GM21737 (cell line): ENCODE measurements around the gene HOXD10.

Experiments
- ATAC-seq: cut with Tn5 transposase; IDR thresholded peaks from one replicate; pipeline ENCODE4 v1.9.1; 2021; ENCODE audit warnings: mild to moderate bottlenecking, moderate library complexity; ENCODE audit not compliant: unreplicated experiment

The HOXD10 gene

DNA sequence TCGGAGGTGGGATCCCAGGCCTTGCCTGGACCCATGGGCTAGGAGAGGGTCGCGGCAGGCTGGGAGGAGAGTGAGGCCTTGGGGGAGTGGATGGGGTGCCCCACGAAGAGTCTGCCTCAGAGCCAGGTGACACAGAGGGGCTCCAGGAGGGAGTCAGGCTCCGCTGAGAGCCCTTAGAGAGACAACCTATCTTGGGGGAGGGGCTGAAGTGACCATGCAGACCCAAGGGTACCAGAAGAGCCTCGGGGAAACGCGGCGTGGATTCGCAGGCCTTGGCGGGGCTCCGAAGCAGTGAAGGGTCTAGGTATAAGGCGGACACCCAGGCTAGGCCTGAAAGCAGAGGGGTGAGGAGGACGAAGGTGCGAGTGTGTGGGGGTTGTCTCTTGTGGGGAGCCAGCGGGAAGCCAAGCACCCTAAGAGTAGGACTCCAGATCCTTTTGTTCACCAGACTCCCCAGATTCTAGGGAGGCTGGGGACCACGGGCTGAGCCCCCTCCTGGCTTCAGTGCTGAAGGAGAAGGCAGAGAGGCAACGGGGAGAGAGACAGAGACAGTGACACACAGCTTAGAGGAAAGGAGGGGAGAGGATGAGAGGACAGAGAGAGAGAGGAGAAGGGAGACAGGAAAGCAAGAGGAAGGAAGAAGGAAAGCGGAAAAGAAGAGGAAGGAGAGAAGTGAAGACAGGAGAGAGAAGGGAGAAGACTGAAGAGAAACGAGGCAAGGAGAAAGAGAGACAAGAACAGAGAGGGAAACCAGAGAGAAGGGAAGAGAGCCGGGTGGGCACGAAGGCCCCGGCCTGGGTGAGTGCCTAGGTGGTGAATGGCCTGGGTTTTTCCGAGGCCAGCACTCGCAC, 10.6 kb upstream of the HOXD10 start:
- ATAC-seq: no peak

DNA sequence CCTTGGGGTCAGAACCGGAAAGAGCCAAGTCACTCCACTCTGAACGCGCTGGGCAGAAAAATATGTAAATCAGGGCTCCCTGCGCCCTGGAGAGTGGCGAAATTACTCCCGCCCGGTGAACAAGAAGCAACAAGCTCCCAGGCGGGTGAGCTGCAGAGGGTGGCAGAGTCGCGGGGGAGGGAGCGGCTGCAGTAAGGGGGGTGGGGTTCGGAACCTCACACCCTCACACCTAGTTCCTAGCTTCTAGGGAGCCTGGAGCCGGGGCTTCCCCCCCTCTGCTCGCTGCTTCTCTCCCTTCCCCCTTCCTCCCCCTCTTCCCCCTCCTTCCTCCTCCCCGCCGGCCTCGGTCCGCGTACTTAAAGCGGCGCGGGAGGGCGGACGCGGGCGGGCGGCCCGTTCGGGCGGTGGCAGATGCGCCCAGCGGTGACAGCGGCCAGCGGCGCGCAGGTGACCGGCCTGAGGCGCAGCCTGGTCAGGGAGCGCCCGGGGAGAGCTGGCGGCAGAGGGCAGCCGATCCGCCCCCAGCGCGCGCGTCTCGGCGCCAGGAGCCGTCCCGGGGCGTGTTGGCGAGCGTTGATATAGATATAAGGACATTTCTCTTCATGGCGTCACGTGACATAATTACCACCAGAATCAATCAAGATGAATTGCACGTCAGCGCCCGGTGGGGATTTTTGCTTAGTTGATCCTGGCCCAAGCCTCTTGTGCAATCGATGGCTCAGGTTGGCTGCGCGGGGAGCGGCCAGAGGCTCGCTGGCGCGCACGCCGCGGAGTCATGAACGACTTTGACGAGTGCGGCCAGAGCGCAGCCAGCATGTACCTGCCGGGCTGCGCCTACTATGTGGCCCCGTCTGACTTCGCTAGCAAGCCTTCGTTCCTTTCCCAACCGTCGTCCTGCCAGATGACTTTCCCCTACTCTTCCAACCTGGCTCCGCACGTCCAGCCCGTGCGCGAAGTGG, 9.7 kb upstream of the HOXD10 start, which contains the start of gene HOXD11:
Gene HOXD11 (plus strand): TSS at position 700 of the 959 bp plus-strand sequence. CDS start 76 bp downstream, at position 776.
- no peak for ATAC-seq

DNA sequence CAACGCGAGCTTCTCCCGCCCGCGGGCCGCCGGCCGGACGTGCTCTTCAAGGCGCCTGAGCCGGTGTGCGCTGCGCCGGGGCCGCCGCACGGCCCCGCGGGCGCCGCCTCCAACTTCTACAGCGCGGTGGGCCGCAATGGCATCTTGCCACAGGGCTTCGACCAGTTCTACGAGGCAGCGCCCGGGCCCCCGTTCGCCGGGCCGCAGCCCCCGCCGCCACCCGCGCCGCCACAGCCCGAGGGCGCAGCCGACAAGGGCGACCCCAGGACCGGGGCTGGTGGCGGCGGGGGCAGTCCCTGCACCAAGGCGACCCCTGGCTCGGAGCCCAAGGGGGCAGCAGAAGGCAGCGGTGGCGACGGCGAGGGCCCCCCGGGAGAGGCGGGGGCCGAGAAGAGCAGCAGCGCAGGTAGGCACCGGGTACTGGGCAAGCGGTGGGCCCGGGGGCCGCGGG, 8.8 kb upstream of the HOXD10 start:
- no peak for ATAC-seq

DNA sequence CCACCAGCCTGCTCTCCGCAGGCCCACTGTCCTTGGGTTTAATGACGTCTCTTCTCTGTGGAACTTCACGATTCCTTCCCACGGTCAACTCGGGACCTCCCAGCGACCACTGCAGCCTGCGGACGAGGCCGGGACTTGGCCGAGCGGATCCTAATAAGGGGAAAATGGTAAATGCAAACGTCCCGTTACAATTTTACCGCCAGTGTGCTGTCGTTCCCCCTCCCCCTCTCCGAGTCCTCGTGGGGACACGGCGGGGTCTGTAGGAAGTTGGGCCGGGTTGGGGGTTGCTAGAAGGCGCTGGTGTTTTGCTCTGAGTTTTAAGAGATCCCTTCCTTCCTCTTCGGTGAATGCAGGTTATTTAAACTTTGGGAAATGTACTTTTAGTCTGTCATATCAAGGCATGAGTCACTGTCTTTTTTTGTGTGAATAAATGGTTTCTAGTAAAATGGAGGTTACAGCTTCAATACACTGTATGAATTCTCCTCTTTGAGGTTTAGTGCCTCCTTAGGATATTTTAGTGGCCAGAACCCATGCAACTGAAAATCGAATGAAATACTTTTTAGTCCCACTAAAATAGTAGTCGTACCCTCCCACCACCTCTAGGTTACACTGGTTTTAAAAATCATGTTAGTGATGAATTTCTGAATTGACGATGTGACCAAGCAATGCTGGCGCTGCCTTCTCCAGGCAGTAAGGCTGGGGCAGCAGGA, 7.2 kb upstream of the HOXD10 start:
- ATAC-seq: no peak

DNA sequence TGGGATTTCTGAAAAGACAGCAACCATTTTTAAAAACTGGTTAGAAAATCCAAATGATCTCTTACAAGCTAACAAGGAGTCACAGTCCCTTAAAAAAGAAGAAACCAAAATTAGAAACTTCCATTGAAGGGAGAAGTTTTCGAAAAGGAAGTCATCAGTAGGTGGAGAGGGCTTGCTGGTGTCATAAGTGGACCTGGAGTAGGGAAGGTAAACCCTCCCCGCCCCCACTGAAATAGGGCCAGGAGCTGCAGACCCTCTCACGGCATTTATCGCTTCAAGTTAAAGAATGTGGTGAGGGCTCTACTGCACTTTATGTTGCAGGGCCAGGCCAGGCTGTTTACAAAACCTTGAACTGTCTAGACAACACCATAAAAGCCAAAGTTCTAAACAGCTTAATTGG, 6.6 kb upstream of the HOXD10 start:
- no peak for ATAC-seq

DNA sequence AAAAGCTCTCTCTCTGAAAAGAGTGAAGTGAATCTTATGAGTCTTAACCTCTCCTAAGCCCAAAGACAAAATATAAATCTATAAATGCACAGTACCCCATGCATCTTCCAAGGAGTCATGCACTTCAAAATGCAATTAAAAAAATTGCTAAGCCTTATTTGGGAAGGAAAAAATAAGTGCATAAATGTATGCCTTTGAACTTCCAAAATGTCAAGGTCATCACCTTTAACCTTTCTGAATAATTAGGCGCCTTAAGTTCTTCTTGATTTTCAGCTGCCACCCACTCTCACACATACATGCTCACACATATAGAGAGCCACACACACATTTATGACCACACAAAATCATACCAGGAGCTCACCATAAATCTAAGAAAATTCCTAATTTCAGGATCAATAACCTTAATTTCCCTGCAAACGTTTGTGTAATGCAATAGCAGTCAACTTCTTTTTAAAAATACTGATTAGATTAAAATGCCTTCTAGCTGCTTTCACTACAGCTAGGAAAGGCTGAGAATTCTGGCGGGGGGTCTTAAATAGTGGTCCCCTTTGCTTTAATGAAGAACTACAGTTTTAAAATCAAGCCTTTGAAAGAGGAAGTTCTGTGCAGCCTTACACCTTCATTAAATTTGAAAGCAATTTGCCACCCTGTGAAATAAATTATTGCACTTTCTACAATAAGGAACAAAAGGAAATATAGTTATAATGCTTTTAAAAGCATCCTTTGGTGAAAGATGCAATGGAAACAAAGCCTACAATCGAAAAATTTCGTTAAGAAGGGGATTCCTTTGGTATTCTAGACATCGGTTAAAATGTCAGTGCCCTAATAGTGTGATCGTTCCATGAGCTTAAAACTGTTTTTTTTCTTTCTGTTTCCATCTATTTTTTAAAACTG, 5.9 kb upstream of the HOXD10 start:
- no peak for ATAC-seq

DNA sequence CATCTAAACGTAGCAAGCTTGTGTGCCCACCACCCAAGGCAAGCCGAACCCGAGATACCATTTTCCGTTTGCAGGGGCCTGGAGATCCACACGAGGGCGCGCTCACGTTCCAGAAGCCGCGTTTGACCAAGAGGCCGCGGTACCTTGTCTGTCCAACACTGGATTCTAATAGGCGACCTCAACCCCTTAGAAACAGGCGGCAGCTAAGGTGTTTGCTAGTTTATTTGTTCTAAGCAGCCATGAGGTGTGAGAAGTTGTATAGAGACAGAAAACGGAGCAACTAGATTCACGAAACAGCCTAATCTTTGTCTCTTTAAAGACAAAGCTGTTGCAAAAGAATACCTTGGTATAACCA, 5.3 kb upstream of the HOXD10 start:
- ATAC-seq: no peak

DNA sequence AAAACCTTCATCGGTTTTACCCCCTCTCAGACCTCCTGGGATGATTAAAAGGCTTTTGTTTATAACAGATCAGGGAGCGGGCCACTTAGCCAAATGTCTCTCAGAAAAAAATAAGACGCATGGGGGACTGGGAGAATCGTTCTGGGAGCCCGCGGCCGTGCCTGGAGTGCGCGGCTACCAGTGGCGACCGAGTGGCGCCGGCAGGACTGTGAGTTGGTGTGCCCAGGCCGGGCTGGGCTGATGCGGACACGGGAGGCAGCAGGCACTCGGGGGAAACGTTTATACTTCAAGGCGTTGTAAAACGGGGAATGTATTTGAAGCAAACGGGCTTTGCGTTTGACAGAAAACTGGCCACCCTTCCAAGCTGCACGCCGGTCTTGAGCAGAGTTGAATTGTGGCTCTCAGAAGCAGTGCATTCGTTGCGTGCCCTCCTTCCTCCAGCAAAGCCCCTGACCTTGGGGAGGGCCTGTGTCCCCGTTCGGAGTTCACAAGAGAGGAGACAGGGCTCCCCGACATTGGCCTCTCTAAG, 4.7 kb upstream of the HOXD10 start:
- no peak for ATAC-seq

DNA sequence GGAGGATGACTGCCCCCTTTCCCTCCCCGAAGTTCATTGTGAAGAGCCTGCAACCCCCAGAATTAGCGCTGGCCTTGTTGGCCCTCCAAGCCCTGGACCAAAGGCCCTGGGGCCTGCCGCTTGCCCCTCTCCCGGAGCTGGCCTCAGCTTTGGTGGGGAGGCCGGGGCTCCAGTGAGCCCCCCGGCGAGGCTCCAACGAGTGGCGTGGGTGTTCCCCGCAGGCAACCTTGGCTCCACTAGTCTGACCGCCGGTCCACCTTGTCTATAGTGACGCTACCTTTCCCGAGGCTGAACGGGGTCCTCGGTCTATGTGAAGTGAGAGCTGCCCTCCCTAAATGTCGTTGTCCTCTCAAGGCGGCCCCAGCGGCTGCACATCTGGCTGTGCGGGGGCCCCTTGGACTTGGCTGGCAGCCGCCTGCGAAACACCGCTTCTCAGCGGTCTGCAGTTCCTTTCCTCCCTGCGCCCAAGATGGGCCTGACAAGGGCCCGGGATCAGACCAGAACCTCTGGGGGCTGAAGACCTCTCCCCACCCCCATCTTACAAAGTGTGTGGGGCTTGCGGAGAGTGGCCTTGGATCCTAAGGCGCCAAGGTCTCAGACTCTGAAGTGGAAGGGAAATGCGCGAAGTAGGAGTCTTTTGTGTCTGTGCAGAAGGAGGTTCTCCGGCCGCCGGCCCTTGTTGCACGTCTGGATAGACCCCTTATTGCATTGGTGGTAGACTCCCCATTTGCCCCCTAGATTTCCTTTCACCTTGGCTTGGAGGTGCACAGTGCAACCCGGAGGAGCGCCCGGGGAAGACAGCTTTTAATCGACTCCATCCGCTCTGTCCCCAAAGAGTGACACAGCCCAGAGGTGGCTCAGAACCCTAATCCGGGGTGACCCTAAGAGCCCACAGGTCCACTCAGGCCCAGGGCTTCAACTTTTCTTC, 3.9 kb upstream of the HOXD10 start:
- ATAC-seq: no peak

DNA sequence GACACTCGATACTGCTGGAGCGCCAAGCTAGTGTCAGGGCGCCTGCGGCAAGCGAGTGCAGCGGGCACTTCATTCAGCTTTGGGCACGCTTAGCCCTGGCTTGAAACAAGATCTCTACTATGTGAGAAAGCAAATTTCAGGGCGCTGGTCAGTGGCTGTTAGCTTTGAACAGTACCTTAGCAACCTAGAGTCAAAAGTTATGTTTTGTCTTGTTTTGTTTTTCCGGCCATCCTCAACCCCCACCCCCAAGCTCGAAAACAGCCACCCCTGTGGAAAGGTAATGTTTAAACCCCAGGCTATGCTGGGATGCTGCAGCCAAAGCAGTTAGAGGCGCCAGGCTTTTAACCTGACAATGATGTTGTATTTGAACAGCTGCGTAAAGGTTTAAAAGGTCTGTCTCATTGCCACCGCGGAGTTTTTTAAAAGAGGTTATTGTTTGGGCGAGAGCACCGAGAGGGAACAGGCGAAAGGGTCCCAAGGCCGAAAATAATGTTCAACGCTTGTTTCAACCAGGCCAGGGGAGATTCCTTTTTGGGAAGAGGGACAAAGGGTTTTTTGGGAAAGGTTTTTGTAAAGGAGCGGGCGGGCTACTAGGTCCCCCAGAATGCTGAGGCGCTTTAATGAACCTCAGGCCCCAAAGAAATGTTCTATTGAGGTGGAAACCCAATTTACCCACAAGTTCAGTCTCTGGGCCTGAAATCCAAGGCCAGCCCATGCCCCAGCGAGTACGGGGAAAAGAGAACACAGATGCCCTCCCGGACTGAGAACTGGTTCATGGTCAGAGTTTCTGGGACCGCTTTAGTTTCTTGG, 2.3 kb upstream of the HOXD10 start:
- no peak for ATAC-seq

DNA sequence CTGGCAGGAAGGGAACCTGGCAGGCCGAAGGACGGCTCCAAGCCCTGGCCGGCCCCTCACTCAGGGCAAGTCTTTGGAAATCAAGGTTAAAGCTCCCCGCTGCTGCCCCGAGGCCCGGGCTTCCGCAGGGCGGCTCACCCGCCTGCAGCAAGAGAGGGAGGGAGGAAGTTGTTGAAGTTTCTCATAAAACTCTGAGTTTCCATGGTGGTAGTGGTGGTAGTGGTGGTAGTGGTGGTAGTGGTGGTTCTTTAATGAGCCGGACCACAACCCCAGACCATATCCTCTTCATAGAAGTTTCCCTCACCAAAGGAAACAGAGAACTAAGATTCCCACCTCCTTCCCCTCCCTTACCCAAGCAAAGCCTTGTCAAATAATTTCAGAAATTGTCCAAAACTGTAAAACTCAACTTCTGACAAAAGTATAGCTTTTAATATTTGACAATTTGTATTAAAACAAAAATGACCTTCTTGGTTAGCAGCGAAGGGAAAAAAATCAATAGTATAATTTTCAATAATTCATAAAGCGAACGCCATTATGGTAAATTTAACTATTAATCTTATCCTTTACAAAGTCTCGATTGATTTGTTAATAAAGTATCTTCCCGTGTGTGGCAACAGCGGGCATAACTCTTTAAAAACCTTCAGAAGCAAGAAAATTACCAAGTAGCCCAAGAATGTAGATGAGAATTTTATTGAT, 1.5 kb upstream of the HOXD10 start:
- ATAC-seq: no peak

DNA sequence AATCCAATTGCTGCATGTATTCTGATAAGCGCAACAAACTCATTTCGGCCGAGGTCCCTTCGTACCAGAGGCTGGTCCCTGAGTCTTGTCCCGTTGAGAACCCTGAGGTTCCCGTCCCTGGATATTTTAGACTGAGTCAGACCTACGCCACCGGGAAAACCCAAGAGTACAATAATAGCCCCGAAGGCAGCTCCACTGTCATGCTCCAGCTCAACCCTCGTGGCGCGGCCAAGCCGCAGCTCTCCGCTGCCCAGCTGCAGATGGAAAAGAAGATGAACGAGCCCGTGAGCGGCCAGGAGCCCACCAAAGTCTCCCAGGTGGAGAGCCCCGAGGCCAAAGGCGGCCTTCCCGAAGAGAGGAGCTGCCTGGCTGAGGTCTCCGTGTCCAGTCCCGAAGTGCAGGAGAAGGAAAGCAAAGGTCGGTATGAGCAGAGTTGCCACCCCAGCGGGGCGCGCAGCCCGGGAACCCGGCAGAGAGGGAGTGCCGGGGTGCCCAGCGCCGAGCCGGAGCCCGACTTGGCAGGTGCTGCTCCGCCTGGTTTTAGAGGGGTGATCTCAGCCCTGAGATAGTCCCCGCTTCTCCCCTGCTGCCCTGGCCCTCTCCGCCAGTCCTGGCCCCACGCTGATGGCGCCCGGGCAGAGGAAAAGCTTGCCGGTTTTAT, 714 bp downstream of the HOXD10 start:
- no peak for ATAC-seq

DNA sequence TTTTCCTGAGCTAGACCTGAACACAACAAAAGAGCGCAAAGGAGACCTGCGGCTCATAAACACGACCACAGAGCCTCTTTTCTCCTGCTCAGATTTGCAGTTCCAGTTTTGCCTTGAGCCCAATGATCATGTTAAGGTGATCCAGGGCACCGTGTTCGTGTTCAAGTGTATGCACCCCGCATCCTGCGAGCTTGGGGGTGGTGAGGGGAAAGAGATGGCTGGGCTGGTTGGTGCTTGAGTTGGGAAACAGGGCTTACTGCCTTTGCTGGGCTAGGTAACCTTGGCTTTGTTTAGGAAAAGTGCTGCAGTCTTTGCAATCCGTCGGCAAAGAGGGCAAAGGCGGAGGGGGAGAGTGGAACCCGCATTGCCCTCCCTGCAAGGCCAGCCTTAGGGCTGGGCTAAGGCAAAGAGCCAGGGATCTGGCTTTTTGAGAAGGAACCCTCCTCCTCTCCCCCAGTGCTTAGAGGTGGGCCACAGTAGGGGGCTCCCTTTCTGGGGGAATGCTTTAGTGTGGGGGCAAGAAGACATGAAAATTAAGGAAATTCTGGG, 1.3 kb downstream of the HOXD10 start:
- no peak for ATAC-seq

DNA sequence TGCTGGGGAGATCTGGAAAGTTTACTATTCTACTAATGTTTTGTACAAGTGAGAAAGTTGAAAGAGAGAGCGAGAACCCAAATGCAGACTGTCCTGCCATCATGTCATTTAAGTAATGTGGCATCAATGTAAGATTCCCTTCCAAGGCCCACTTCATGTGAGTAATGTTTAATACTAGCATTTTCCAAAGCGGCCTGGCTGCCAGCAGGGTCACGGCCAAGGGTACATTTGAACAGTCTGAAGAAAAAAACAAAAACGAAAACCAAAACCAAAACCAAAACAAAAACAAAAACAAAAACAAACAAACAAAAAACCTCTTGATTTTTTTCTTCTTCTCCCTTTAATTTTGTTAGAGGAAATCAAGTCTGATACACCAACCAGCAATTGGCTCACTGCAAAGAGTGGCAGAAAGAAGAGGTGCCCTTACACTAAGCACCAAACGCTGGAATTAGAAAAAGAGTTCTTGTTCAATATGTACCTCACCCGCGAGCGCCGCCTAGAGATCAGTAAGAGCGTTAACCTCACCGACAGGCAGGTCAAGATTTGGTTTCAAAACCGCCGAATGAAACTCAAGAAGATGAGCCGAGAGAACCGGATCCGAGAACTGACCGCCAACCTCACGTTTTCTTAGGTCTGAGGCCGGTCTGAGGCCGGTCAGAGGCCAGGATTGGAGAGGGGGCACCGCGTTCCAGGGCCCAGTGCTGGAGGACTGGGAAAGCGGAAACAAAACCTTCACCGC, 2.2 kb downstream of the HOXD10 start:
- ATAC-seq: no peak

DNA sequence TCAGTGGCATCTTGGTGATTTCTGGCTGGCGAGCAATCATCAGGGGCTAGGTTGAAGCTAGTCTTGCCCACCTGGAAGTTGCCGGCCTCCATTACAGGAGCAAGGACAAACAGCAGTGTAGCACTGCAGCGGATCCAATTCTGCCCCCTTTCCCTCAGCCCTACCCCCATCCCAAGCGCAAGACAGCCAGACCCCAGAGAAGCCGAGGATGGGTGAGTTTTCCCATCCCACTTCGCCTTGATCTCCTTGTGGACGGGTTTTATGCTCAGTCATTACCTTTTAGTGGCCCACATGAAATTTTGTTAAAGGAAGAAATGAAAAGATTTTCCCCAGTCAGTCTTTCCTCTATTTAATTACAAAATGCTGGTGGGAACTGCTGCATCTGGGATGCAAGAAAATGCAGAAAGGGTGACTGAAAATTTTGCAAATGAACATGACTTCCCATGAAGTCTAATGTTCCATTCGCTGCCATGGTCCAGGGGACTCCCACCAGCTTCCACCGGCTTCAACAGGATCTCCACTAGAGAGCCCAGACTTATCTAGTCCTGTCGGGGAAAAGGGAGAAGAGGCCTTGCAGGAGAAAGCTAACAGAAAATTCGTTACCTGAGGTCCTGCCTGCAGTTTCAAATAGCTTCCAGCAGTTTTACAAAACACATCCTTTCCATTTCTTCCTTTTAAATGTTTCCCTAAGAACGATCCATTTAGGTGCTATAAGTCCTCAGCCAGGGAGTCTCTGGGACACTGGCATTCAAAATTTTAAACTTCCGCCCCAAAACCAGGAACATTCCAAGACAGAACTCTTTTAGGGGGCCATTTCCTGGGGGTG, 4.0 kb downstream of the HOXD10 start:
- ATAC-seq: no peak
